GM19023 (cell line): ENCODE results near the gene VWF.
"Not testable (repeated sequence)": the region's sequence is repeated elsewhere in the genome, so short reads cannot be mapped to it uniquely, and the experiment has no call there.

Source experiments
- ATAC-seq: cut with Tn5 transposase; IDR thresholded peaks from one replicate; pipeline ENCODE4 v1.9.1; 2021; ENCODE audit warnings: mild to moderate bottlenecking, moderate library complexity; ENCODE audit not compliant: unreplicated experiment

The VWF gene

DNA sequence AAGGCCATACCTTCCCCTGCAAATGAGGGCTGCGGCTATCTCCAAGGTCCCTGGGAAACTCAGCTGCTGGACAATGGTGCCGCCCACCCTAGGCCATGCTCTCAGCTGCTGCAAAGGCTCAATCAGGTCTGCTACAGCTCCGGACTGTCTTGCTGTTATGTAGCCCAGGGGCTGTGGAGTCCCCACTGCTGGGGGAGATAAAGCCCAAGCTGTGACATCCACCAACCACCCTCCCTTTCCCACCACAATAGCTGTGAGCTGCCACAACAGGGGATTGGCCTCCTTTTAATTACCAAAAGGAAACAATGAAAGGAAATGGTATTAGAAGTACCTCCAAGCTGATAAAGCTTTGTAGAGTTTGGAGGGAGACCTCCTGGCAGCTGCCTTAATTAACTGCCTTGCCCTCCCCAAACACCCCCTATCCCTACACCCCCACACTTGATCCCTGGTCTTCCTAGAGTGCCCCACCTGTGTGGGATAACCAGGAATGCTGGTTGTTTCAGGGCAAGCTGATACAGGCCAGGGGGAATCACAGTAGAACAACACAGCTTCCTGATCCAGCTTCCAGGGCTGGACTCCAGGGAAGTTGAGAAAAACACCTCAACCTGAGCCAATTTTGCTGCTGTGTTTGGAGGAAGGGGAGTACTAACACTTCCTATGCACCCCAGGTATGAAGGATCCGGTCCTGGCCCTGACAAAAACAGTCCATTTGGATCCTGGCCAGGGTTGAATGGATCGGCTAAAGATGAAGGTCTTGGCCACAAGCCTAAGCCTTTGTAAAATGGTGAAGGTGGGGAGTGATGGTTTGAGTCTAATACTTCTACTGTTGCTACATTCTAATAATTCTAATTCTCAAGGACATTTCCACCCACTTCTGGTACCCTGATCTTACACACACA, at the start of gene VWF:
Gene VWF (minus strand): TSS at position 260 of the 899 bp plus-strand sequence. CDS start 1,474 bp downstream, outside the sequence.
- ATAC-seq, result no peak

DNA sequence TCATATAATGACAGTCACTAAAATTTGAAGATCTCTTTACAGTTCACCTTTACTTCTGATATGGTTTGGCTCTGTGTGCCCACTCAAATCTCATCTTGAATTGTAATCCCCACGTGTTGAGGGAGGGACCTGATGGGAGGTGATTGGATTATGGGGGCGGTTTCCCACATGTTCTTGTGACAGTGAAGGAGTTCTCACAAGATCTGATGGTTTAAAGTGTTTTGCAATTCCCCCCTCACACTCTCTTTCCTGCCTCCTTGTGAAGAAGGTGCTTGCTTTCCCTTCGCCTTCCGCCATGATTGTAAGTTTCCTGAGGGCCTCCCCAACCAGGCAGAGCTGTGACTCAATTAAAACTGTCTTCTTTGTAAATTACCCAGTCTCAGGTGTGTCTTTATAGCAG, 48.4 kb upstream of the VWF start:
- ATAC-seq, result no peak

DNA sequence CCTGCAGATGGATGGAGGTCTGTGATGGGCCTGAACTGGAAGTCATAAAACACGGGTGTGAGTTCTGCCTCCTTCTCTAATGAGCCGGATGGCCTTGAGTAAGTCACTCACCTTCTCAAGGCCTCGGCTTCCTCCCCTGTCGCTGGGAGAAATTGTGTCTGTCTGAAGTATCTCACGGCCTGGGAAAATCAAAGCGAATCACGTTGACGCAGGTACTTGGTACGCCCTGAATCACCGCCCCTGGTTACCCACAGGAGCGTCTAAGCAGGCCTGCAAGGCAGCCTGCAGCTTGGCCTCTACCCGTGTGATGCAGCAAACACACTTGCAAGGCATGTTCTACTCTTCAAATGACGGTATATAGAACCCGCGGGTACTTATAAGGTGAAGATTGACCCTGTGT, 47.6 kb upstream of the VWF start:
- ATAC-seq, result no peak

DNA sequence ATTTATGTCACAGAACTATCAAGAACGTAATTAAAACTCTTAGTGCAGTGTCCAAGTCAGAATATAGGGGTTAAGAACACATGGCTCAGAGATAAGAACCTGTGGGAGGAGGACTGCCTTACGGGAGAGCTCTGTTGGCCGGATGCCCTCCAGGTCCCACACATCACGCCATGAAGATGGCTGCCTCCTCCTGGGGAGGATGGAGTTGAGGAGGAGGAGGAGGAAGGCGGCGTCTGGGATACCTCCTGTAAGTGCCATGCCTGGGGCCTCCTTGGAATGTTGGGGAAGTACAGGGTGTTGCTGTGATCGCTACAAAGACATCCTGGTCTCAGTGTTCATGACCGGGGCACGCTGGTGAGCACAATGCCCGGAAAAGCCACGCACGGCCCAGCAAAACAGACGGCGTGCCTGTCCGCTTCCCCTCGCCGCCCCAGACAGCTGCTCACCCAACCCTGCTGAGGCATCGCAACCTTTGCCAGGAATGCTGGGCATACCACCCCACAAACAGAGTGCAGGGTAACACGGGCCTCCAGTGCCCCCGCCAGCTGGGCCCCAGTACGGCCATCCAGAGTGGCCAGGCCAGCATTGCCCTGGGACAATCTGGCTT, 47.0 kb upstream of the VWF start:
- no peak for ATAC-seq

DNA sequence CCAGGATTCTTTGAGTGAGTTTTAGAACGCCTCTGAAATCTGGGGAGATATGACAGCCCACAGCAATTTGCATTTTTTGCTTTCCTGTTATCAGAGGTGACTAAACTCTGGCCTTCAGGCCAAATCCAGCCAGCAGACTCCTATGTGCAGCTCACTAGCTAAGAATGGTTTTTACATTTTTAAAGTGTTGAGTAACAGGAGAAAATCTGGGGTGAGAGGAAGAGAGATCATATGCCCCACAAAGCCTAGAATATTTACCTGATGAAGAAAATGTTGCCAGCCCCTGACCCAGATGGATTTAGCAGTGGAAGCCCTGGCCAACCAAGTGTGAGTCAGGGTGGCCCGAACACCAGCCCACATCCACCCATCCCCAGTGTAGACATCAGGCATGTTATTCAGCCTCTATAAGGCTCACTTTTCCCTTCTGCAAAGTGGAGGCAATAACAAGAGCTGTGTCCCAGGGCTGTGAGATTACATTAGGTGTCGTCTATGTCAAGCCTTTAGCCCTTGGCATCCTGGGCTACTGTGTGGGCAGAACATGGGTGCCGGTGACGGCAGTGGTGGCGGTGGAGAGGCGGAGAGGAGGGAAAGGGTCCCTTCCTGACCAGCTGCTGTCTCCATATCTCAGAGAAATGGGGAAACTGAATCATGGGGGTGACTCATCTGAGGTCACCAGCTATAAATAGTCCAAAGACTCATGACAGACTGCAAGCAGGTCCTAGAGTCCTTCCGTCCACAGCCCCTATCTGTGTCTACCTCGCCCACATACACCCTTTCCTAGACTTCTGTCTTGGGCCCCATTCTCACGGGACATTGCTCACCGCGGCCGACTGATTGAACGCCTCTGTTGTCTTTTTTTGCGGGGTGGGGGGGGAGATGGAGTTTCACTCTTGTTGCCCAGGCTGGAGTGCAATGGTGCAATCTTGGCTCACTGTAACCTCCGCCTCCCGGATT, 43.1 kb upstream of the VWF start:
- peak; percentile 66 for ATAC-seq

DNA sequence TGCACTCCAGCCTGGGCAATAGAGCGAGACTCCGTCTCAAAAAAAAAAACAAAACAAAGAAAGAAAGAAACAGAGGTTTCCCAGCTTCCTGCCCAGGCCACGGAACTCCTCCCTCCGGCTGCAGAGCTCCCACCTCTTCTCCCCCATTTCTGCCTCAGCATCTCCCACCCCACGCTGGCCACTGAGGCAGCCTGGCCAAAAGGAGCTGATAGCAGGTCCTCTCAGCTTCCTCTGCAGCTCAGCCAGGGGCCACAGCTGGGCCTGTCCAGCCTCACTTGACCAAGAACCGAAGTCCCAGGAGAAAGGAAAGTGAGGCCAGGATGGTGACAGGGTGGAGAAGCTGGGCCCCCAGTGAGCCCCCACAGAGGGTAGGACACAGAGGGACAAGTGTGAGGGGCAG, 42.3 kb upstream of the VWF start:
- no peak for ATAC-seq

DNA sequence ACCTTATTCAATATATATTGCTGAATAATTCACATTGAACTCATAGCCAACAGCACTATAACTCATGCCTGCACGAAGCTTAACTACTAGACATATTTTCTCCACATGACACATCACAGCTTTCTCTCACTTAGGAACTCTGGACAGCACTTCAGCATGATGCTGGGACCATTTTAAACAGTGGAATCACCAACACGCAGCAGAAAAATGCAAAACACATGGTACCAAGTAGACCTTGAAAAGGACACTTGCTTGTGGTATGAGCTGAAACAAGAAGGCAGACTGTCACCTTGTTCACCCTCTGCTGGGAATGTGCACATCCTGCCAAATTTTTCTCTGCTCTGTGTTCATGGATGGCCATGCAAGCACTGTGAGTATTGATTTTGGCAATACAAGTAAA, 40.9 kb upstream of the VWF start:
- ATAC-seq, result no peak

DNA sequence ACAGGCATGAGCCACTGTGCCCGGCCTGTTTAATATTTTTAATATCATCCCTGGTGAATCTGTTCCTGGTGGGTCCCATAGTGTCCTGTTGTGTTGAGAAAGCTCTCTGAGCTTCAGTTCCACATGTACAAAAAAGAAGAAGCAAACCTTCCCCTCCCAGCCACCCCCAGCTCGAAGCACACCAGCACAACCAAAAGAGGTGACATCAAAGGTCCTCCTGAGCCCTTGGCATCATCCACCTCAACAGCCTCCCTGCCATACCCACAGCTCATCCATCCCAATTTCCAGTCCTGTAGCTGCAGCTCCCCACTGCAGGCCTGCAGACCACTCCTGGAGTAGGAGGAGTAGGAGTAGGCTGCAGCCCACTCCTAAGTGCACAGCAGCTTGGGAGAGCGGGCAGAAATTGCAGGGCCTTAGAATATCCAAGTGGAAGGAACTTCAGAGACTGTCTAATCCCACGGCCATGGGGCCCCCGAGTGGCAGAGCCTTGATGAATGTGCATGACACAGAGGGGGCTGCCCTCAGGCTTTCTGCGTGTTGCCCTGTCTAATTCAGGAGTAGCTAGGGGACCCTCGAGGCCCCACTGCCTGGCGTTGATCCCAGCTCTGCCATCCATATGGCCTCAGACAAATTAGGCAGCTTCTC, 39.1 kb upstream of the VWF start:
- no peak for ATAC-seq

DNA sequence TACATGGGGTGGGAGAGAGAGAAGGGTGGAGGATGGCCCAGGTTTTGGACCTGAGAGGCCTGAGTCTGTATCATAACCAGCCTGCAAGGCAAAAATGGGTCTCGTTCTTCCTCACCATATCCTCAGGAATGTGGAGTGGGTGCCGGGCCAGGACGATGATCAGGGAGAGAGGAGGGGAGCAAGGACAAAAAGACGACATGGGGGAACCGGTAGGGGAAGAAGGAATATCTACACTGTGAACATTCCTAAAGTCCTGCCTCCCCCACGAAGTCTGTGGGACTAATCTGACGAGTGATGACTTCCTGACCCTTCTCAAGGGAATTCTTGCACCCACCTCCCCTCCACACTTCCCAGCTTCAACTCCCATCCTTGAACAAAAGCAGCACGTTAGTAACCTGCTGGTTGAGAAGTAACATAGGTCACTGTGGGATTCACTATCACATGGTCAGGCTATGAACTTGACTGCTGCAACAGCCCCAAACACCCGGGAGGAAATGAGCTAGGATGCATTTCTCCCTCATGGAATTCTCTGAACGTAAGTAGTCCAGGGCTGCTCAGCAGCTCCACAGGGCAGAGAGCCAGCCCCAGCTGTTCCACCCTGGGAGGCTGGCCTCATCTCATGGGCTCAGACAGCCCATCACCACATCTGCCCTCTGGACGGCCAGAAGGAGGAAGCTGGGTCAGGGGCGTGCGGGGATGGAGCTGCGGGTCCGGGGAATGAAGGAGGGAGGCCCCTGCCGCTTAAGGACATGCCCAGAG, 36.8 kb upstream of the VWF start:
- ATAC-seq, result no peak

DNA sequence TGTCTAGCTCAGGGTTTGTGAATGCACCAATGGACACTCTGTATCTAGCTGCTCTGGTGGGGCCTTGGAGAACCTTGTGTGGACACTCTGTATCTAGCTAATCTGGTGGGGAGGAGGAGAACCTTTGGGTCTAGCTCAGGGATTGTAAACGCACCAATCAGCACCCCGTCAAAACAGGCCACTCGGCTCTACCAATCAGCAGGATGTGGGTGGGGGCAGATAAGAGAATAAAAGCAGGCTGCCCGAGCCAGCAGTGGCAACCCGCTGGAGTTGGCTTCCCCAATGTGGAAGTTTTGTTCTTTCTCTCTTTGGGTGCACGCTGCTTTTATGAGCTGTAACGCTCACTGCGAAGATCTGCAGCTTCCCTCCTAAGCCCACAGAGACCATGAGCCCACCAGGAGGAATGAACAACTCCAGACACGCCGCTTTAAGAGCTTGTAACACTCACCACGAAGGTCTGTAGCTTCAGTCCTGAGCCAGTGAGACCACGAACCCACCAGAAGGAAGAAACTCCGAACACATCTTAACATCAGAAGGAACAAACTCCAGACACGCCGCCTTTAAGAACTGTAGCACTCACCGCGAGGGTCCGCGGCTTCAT, 35.7 kb upstream of the VWF start:
- ATAC-seq, result not testable (repeated sequence)

DNA sequence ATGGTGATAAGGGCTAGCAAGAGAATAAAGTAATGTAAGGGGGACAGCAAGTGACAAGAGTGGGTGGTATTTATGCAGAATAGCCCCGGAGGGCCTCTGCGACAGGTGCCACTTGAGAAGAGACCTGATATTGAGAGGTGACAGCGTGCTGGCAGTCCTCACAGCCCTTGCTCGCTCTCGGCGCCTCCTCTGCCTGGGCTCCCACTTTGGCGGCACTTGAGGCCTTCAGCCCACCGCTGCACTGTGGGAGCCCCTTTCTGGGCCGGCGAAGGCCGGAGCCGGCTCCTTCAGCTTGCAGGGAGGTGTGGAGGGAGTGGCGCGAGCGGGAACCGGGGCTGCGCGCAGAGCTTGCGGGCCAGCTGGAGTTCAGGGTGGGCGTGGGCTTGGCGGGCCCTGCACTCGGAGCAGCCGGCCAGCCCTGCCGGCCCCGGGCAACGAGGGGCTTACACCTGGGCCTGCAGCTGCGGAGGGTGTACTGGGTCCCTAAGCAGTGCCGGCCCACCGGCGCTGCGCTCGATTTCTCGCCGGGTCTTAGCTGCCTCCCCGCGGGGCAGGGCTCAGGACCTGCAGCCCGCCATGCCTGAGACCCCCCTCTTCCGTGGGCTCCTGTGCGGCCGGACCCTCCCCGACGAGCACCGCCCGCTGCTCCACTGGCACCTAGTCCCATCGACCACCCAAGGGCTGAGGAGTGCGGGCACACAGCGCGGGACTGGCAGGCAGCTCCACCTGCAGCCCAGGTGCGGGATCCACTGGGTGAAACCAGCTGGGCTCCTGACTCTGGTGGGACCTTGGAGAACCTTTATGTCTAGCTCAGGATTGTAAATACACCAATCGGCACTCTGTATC, 34.9 kb upstream of the VWF start:
- not testable (repeated sequence) for ATAC-seq

DNA sequence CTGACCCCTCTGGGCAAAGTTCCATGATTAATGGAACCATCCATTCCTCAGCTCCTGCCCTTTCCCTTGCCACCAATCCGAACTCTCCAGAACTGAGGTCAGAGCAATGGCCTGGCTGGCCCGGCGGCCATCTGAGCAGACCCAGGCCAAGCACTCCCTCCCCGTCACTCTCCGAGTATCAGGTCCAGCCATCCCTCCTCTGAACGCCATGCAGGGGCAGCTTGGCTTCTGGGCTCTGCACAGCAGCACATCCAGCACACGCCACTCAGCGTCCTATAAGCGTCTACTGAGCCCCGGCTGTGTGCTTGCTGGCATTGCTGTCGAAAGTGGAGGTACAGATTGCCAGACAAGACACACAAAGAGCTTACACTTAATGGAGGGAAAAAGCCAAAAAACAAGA, 34.3 kb upstream of the VWF start:
- no peak for ATAC-seq

DNA sequence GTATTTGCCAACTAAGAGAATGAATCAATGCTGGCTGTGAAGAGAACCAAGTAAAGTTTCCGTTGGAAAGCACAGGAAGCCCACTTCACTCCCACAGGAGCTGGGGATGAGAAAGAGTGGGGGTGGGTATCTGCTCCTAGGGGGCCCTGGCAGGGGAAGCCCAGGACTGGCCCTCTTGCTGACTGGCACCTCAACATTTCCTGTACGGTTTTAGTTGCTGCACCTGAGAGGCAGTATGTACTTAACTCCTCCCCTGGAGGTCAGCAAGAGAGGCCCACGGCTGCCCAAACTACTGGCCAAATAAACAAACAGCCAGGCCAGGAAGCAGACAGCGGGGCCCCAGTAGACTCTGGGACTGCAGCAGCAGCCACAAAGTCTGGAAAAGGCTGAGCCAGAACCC, 33.8 kb upstream of the VWF start:
- ATAC-seq, result no peak

DNA sequence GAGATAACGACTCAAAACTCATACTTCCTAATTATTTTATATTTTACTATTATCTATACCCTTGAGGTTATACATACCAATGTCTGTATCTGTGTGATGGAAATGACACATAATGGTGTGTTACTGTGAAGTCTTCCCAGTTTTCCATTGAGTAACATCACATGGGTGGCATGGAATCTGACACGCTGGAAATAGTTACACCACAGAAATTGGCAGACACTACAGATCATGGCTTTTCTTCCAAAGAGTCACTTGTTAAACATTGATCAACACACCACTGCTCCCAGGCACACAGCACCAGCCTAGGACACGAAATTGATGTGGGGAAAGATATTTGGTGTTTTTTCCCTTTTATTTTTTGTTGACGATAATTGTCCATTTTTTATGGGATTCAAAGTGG, 33.0 kb upstream of the VWF start:
- no peak for ATAC-seq

DNA sequence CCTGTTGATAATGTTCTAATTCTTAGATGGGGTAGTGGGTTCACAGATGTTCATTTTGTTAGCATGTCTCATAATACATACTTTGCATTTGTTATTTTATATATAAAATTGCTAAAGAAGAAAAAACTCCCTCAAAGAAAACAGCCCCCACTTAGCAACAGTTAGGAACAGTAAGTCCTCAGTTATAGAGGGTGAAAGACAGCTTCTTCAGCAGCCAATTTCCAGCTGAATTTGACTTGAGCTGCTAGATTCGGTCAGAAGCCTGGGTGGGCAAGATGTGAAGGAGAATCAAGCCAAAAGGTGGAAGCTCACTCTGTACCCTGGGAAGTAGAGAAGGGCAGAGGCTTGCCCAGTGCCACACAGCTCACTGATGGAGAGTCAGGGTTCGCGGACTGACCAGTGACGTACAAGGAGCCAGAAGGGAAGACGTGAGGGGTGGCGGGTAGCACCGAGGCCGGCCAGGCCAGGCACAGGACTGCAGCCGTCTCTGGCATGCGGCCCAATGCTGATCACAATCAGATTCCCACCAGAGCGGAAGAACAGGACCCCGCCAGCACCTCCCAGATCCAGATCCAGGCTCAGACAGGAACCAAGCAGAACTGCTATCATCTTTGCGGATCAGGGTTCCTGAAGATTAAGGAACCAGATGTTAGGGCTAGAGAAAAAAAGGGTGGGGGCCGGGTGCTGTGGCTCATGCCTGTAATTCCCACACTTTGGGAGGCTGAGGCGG, 30.4 kb upstream of the VWF start:
- no peak for ATAC-seq

DNA sequence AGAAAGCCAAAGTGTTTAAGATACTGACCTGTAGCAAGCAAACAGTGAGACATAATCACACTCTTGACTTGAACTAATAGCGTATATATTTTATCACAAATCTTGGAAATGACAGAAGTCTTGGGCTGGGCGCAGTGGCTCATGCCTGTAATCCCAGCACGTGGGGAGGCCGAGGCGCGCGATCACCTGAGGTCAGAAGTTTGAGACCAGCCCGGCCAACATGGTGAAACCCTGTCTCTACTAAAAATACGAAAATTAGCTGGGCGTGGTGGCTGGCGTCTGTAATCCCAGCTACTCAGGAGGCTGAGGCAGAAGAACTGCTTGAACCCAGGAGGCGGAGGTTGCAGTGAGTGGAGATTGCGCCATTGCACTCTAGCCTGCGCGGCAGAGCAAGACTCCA, 24.3 kb upstream of the VWF start:
- not testable (repeated sequence) for ATAC-seq

DNA sequence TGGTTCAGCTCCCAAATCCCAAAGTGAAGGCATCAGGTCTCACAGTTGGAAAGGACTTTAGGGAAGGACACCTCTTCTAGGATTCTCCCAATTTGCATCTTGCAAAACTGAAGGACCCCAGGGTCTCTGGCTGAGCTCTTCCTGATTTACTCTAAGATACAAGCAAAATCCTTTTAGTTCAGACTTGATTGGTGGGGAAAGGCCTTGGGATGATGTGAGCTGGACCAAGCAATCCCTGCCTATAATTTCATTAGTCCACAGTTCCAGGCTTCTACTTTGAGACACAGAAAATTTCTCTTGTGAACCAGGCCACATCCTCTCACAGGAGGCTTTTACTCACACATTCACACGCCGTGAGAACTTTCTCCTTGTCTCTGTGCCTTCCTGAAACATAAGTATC, 23.6 kb upstream of the VWF start:
- no peak for ATAC-seq

DNA sequence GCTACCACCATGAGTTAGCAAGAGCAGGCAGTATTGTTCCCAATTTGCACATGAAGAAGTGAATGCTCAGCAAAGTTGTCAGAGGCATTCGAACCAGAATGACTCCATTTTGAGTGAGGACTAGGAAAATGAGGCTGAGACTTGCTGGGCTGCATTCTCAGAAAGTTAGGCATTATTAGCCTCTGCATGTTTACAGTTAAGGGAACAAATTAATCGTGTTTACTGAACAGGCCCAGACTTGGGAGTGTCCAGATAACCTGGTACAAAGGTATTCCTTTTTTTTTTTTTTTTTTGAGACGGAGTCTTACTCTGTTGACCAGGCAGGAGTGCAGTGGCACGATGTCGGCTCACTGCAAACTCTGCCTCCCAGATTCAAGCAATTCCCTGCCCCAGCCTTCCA, 22.5 kb upstream of the VWF start:
- no peak for ATAC-seq
